SW 1271 (cell line): ENCODE results near the gene SNRPB.
"Not testable (repeated sequence)": the region's sequence is repeated elsewhere in the genome, so short reads cannot be mapped to it uniquely, and the experiment has no call there.

Experiments
- DNase-seq, 2 experiments: peaks; one replicate each; lab custom pipeline; 2025; lab: John Stamatoyannopoulos, UW

SNRPB gene

GRCh38 chr20:2470423-2471193, at the start of gene SNRPB:
Gene SNRPB, minus strand, starts transcription at chr20:2470789. Its CDS starts 99 bp downstream, at chr20:2470690.
- peak; percentile 94 to 99 for DNase-seq

GRCh38 chr20:2519115-2519809, 48.7 kb upstream of the SNRPB start:
- no peak for DNase-seq

- no peak for DNase-seq
Observed at GRCh38 chr20:2518558-2518957, 48.0 kb upstream of the SNRPB start.

GRCh38 chr20:2518096-2518495, 47.5 kb upstream of the SNRPB start:
- no peak for DNase-seq

GRCh38 chr20:2516399-2516798, 45.8 kb upstream of the SNRPB start:
- DNase-seq, result no peak

GRCh38 chr20:2515203-2515602, 44.6 kb upstream of the SNRPB start:
- DNase-seq, result no peak

- no peak for DNase-seq
Observed at GRCh38 chr20:2509794-2510193, 39.2 kb upstream of the SNRPB start.

- DNase-seq, result no peak
Observed at GRCh38 chr20:2509468-2509781, 38.8 kb upstream of the SNRPB start.

GRCh38 chr20:2508631-2509467, 38.3 kb upstream of the SNRPB start, which contains the start of gene ZNF343:
Gene ZNF343, minus strand, starts transcription at chr20:2508915. Its CDS starts 15,020 bp downstream, at chr20:2493895.
- peak; percentile 59 to 87 for DNase-seq

- DNase-seq, result no peak
Observed at GRCh38 chr20:2507875-2508630, 37.5 kb upstream of the SNRPB start.

GRCh38 chr20:2507464-2507863, 36.9 kb upstream of the SNRPB start:
- no peak for DNase-seq

GRCh38 chr20:2506426-2506825, 35.8 kb upstream of the SNRPB start:
- DNase-seq, result not testable (repeated sequence)

- DNase-seq, result not testable (repeated sequence)
Observed at GRCh38 chr20:2504803-2505202, 34.2 kb upstream of the SNRPB start.

GRCh38 chr20:2502808-2503384, 32.3 kb upstream of the SNRPB start:
- DNase-seq, result not testable (repeated sequence)

GRCh38 chr20:2485661-2486060, 15.1 kb upstream of the SNRPB start:
- DNase-seq, result no peak

GRCh38 chr20:2485080-2485479, 14.5 kb upstream of the SNRPB start:
- DNase-seq, result no peak

- no peak for DNase-seq
Observed at GRCh38 chr20:2483504-2483903, 12.9 kb upstream of the SNRPB start.

GRCh38 chr20:2480381-2480780, 9.8 kb upstream of the SNRPB start:
- DNase-seq, result no peak

GRCh38 chr20:2476742-2477615, 6.4 kb upstream of the SNRPB start:
- no peak for DNase-seq
